HepG2 (cell line): ENCODE measurements around the gene ANAPC1.
"Not testable (repeated sequence)": the region's sequence is repeated elsewhere in the genome, so short reads cannot be mapped to it uniquely, and the experiment has no call there.

ENCODE experiments used
- EEA1 ChIP-seq: sonication (generic); formaldehyde crosslinking; IDR thresholded peaks from 2 replicates; pipeline ENCODE4 v1.5.1; 2020; ENCODE audit warnings: mild to moderate bottlenecking, missing genetic modification reagents, borderline replicate concordance
- POLR2A ChIP-seq, 2 experiments: IDR thresholded peaks; 2 replicates each; pipeline ENCODE4 v1.6.1; 2011; ENCODE audit warnings: low read depth in 2 of 2, low read length in 2 of 2, mild to moderate bottlenecking in 1 of 2, moderate library complexity in 1 of 2; ENCODE audit not compliant: insufficient read depth in 1 of 2
- RXRA ChIP-seq: sonication (generic); formaldehyde crosslinking; IDR thresholded peaks from 2 replicates; pipeline ENCODE4 v1.5.1; 2020; ENCODE audit warnings: missing genetic modification reagents
- SNRNP70 ChIP-seq: fragments of 200-400 bp; formaldehyde crosslinking; IDR thresholded peaks from 2 replicates; pipeline ENCODE4 v1.6.1; 2017; ENCODE audit warnings: mild to moderate bottlenecking, low read depth, low read length, moderate library complexity
- TAF15 ChIP-seq: fragments of 200-400 bp; formaldehyde crosslinking; IDR thresholded peaks from one replicate; pipeline ENCODE4 v1.6.1; 2018; ENCODE audit warnings: mild to moderate bottlenecking, low read depth, low read length; ENCODE audit not compliant: poor library complexity, severe bottlenecking
- U2AF1 ChIP-seq: fragments of 200-400 bp; formaldehyde crosslinking; optimal IDR thresholded peaks from 2 replicates; pipeline ENCODE3; 2017; ENCODE audit warnings: mild to moderate bottlenecking, low read depth, low read length
- ZNF263 ChIP-seq: sonication (generic); formaldehyde crosslinking; IDR thresholded peaks from 2 replicates; pipeline ENCODE4 v1.4.0; 2020; ENCODE audit warnings: missing genetic modification reagents
- ZNF501 ChIP-seq: sonication (generic); formaldehyde crosslinking; IDR thresholded peaks from 2 replicates; pipeline ENCODE4 v1.5.1; 2020; ENCODE audit warnings: mild to moderate bottlenecking, moderate library complexity, missing genetic modification reagents
- TF ChIP-seq, protein P1 (sequence below): sonication (generic); formaldehyde crosslinking; IDR thresholded peaks from 2 replicates; pipeline ENCODE4 v1.5.0; 2020; ENCODE audit warnings: mild to moderate bottlenecking, missing genetic modification reagents, moderate library complexity
- TF ChIP-seq, protein P2 (sequence below): sonication (generic); formaldehyde crosslinking; IDR thresholded peaks from 2 replicates; pipeline ENCODE4 v1.4.0; 2020; ENCODE audit warnings: missing genetic modification reagents, borderline replicate concordance
- TF ChIP-seq, protein P3 (sequence below): sonication (generic); formaldehyde crosslinking; IDR thresholded peaks from 2 replicates; pipeline ENCODE4 v1.8.1; 2023; ENCODE audit warnings: missing genetic modification reagents, inconsistent platforms, borderline replicate concordance

DNA sequence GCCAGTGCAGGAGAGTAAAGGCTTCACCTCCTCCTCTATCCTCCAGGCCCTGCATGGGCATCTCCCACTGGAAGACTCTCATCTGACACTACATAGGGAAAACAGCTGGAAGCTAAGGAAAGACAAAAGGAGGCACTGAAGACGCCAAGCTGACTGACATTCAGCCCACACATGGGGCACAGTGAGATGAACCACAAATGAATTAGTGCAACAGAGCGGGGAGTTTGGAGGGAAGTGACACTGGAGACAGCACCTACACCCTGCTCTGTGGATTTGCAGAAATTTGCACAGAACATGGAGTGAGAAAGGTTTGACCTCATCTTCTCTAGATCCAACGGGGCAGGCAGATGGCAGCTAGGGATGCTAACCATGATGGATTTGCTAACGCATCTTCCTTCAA is 119.8 kb downstream of the ANAPC1 start:
- not testable (repeated sequence) for TF ChIP-seq POLR2A (IDR thresholded peaks at IDR 0.05; ENCODE audit: insufficient read depth in 1 of 2, low read depth in 2 of 2, low read length in 2 of 2); ZNF501; U2AF1; SNRNP70; TAF15; RXRA (CRISPR knock-in tag); EEA1 (CRISPR knock-in tag); ZNF263 (CRISPR knock-in tag)
- TF ChIP-seq, protein P1, sequence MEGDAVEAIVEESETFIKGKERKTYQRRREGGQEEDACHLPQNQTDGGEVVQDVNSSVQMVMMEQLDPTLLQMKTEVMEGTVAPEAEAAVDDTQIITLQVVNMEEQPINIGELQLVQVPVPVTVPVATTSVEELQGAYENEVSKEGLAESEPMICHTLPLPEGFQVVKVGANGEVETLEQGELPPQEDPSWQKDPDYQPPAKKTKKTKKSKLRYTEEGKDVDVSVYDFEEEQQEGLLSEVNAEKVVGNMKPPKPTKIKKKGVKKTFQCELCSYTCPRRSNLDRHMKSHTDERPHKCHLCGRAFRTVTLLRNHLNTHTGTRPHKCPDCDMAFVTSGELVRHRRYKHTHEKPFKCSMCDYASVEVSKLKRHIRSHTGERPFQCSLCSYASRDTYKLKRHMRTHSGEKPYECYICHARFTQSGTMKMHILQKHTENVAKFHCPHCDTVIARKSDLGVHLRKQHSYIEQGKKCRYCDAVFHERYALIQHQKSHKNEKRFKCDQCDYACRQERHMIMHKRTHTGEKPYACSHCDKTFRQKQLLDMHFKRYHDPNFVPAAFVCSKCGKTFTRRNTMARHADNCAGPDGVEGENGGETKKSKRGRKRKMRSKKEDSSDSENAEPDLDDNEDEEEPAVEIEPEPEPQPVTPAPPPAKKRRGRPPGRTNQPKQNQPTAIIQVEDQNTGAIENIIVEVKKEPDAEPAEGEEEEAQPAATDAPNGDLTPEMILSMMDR (CRISPR knock-in tag), result not testable (repeated sequence)
- TF ChIP-seq, protein P2, sequence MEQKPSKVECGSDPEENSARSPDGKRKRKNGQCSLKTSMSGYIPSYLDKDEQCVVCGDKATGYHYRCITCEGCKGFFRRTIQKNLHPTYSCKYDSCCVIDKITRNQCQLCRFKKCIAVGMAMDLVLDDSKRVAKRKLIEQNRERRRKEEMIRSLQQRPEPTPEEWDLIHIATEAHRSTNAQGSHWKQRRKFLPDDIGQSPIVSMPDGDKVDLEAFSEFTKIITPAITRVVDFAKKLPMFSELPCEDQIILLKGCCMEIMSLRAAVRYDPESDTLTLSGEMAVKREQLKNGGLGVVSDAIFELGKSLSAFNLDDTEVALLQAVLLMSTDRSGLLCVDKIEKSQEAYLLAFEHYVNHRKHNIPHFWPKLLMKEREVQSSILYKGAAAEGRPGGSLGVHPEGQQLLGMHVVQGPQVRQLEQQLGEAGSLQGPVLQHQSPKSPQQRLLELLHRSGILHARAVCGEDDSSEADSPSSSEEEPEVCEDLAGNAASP (CRISPR knock-in tag), result not testable (repeated sequence)
- TF ChIP-seq, protein P3, sequence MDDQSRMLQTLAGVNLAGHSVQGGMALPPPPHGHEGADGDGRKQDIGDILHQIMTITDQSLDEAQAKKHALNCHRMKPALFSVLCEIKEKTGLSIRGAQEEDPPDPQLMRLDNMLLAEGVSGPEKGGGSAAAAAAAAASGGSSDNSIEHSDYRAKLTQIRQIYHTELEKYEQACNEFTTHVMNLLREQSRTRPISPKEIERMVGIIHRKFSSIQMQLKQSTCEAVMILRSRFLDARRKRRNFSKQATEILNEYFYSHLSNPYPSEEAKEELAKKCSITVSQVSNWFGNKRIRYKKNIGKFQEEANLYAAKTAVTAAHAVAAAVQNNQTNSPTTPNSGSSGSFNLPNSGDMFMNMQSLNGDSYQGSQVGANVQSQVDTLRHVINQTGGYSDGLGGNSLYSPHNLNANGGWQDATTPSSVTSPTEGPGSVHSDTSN (CRISPR knock-in tag), result not testable (repeated sequence)
